K562 (cell line): ENCODE data around the gene EYA2. TPM values are rescaled to one million over a fixed set of nuclear protein-coding genes. Genes with fewer than 3 reads are reported as not detected.

Source experiments
- FOXK2 ChIP-seq, 2 experiments: fragments of 450-650 bp; IDR thresholded peaks in 1 of 2; conservative IDR thresholded peaks in 1 of 2; 2 replicates each; pipeline ENCODE4 v1.6.1; 2016; ENCODE audit warnings: low read depth in 2 of 2, mild to moderate bottlenecking in 1 of 2
- HDAC1 ChIP-seq, 2 experiments: fragments of 450-650 bp; IDR thresholded peaks; 2 replicates each; pipeline ENCODE4 v1.6.1; 2016 to 2017; ENCODE audit warnings: inconsistent platforms in 1 of 2, mild to moderate bottlenecking in 1 of 2, moderate library complexity in 1 of 2
- HNRNPUL1 ChIP-seq: fragments of 200-400 bp; formaldehyde crosslinking; IDR thresholded peaks from 2 replicates; pipeline ENCODE4 v1.6.1; 2017; ENCODE audit warnings: low read length
- KHSRP ChIP-seq: fragments of 450-650 bp; IDR thresholded peaks from 2 replicates; pipeline ENCODE4 v1.6.1; 2017
- MGA ChIP-seq: fragments of 450-650 bp; IDR thresholded peaks from 2 replicates; pipeline ENCODE4 v1.6.1; 2016; ENCODE audit warnings: mild to moderate bottlenecking, moderate library complexity
- SFPQ ChIP-seq: fragments of 200-400 bp; formaldehyde crosslinking; IDR thresholded peaks from 2 replicates; pipeline ENCODE4 v1.6.1; 2017; ENCODE audit warnings: mild to moderate bottlenecking, low read depth, low read length, moderate library complexity
- SP1 ChIP-seq: sonication (generic); formaldehyde crosslinking; IDR thresholded peaks from 2 replicates; pipeline ENCODE4 v1.8.1; 2022; ENCODE audit warnings: mild to moderate bottlenecking, missing genetic modification reagents
- SRSF1 ChIP-seq: fragments of 200-400 bp; formaldehyde crosslinking; IDR thresholded peaks from 2 replicates; pipeline ENCODE4 v1.6.1; 2017; ENCODE audit warnings: mild to moderate bottlenecking, low read depth, low read length, moderate library complexity
- STAT5A ChIP-seq: IDR thresholded peaks from 2 replicates; pipeline ENCODE4 v1.6.1; 2012; ENCODE audit warnings: low read length, inconsistent platforms, borderline replicate concordance
- ZBTB33 ChIP-seq: sonication (generic); formaldehyde crosslinking; IDR thresholded peaks from 2 replicates; pipeline ENCODE4 v1.8.1; 2023; ENCODE audit warnings: mild to moderate bottlenecking, missing genetic modification reagents
- ZKSCAN3 ChIP-seq: fragments of 250-450 bp; sonication (Bioruptor Pico); IDR thresholded peaks from 2 replicates; pipeline ENCODE4 v1.4.0; 2020
- ZNF282 ChIP-seq: sonication (generic); formaldehyde crosslinking; IDR thresholded peaks from 2 replicates; pipeline ENCODE4 v1.8.1; 2023; ENCODE audit warnings: missing genetic modification reagents
- polyA plus RNA-seq, 8 experiments: library from polyadenylated mRNA; depleted of rRNA in 4 of 8; stranded (reverse) in 5 of 8; unstranded in 3 of 8; fragments of >200 nt; fragmentation: Nextera tagmentation in 2 of 8; fragmentation: Illumina TruSeq in 1 of 8; extraction: Ambion mirVana in 2 of 8; extraction: Trizol in 1 of 8; gene quantifications; 2 replicates each; pipeline versions ENCODE4 v1.2.1 to v1.2.3, GENCODE V29; 2011 to 2014; ENCODE audit warnings: inconsistent platforms in 1 of 8, missing spikeins in 1 of 8
- total RNA-seq, 7 experiments: library from RNA; depleted of rRNA in 6 of 7; stranded (reverse); fragments of >200 nt in 6 of 7; fragmentation: Illumina TruSeq in 2 of 7; extraction: Trizol in 2 of 7; gene quantifications; 2 replicates each; pipeline versions ENCODE4 v1.2.1 to v1.2.3, GENCODE V29; 2011 to 2021; ENCODE audit warnings: low replicate concordance in 1 of 7

The EYA2 gene
- total and polyA plus RNA-seq, 9 of the 15 experiments (the other 6 are each of a cell fraction or from before 2014, with no cell fraction given), result 0.03 TPM; not detected in 8

- TF ChIP-seq MGA, result no peak
- TF ChIP-seq SFPQ, result no peak
- no peak for TF ChIP-seq SP1
- no peak for TF ChIP-seq KHSRP
- TF ChIP-seq FOXK2 (conservative IDR thresholded peaks at IDR 0.05 in 1 of 2, IDR thresholded peaks at IDR 0.05 in 1 of 2; ENCODE audit: low read depth in 2 of 2), result peak; percentile 69 to 75; a peak in 3 of 4 replicates
- TF ChIP-seq SRSF1, result no peak
- TF ChIP-seq STAT5A, result no peak
- no peak for TF ChIP-seq ZBTB33 (CRISPR knock-in tag)
- TF ChIP-seq ZNF282 (CRISPR knock-in tag), result no peak
- TF ChIP-seq HNRNPUL1, result no peak
- no peak for TF ChIP-seq ZKSCAN3 (CRISPR knock-in tag)
- TF ChIP-seq HDAC1 (IDR thresholded peaks at IDR 0.05), result no peak
These were observed 286.6 kb downstream of the EYA2 start (continued) for GRCh38 chr20:47181056-47181862.
